Epithelial cell of proximal tubule (primary cell): ENCODE results near the gene C12orf76. TPM values are rescaled to one million over a fixed set of nuclear protein-coding genes. Genes with fewer than 3 reads are reported as not detected.

Experiments used
- DNase-seq: peaks from one replicate; pipeline ENCODE4 v3.0.0-alpha.2; 2011; ENCODE audit warnings: low read depth
- H3K4me3 ChIP-seq: 2 replicates; pipeline ENCODE4 v1.5.1; 2011; ENCODE audit warnings: low read depth, mild to moderate bottlenecking, low read length
- total RNA-seq: library from RNA; depleted of rRNA; stranded (reverse); fragments of >200 nt; gene quantifications from 2 replicates; pipeline ENCODE4 v1.2.3, GENCODE V29; 2015
- TF ChIP-seq, protein P1 (sequence below): conservative IDR thresholded peaks from 2 replicates; pipeline ENCODE4 v1.5.1; 2012; ENCODE audit warnings: low read depth, mild to moderate bottlenecking, low read length

The C12orf76 gene
- total RNA-seq, 1 donor from 2014 or later: 12.6 TPM

DNA sequence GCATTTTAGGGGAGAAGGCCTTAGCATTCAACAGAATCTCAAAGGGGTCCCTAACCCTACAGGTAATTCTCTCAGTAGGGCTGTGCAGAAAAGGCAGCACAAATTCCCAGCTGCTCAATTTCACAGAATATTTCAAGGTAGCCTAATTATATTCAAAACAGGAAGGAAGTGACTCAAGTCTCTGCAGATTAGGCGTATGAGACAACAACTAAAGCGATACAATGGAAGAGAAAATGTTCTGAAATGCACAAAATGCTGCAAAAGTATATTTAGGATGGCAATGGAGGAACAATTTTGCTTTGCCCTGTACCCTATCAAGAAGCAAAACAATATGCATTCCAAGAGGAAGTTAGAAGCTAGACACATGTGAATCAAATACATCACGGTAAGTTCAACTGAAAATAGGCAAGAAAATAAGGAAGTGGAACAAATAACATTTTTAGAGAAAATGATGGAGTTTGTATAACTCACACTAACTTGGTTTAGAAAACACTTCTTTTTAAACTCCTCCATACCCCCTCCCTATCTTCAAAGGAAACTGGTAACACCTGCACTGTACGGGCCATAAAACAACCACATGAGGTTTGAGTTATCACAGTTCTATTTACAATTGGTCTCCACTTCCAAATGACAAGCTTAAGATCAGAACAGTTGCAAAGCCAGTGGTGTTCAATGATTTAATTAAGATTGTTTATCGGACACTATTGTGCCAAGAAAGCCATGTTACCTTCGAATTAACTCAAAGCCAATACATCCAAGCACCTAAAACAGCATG is 53.7 kb downstream of the C12orf76 start:
- TF ChIP-seq, protein P1, sequence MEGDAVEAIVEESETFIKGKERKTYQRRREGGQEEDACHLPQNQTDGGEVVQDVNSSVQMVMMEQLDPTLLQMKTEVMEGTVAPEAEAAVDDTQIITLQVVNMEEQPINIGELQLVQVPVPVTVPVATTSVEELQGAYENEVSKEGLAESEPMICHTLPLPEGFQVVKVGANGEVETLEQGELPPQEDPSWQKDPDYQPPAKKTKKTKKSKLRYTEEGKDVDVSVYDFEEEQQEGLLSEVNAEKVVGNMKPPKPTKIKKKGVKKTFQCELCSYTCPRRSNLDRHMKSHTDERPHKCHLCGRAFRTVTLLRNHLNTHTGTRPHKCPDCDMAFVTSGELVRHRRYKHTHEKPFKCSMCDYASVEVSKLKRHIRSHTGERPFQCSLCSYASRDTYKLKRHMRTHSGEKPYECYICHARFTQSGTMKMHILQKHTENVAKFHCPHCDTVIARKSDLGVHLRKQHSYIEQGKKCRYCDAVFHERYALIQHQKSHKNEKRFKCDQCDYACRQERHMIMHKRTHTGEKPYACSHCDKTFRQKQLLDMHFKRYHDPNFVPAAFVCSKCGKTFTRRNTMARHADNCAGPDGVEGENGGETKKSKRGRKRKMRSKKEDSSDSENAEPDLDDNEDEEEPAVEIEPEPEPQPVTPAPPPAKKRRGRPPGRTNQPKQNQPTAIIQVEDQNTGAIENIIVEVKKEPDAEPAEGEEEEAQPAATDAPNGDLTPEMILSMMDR: no peak
- no peak for DNase-seq
- H3K4me3 ChIP-seq: peak overlapping the region; percentile 95

DNA sequence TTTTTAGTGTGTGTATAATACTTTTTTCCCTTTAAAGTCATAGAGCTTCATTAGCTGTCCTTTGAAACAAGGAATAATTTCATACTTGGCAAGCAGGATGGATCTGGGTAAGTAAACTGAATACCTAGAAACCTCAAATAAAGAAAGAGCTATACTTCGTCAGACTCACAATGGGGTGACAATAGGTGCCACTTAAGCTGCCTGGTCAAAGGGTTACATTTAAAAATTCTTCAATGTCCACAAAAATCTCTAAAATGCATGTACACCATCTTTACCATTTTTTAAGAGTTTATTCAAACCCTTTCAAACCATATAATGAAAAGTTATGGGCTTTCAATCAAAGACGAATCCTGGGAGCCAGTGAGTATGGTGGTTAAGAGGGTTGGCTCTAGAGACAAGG is 55.2 kb downstream of the C12orf76 start:
- TF ChIP-seq, protein P1: no peak
- no peak overlapping the region for H3K4me3 ChIP-seq
- DNase-seq: no peak

DNA sequence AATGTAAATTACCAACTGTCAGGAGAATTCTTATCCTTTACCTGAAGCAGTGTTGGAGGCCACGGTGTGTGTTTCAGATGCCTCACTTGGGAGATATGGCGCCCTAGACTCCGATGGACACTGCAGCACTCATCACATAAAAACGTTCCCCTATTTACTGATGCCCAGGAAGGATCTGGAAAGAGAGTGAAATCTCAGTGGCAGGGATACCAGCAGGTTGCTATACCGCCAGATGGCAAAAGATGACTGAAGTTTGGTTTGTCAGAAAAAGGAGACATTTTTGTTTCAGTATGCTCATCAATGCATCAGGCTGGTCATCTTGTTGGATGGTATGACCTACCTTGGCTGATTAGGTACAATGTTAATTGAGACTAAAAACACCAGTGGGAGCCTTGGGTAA is 56.7 kb downstream of the C12orf76 start:
- TF ChIP-seq, protein P1: no peak
- H3K4me3 ChIP-seq: no peak overlapping the region
- no peak for DNase-seq

Other genes with a start within 250 kb of the C12orf76 start
- 1.4 and 2.2 TPM in 2 replicates for gene TRPV4, start 215.1 kb downstream of the C12orf76 start, total RNA-seq
- gene GLTP, start 168.0 kb downstream of the C12orf76 start, total RNA-seq: 35.1 and 43.5 TPM in 2 replicates
- 20.0 and 37.5 TPM in 2 replicates for gene TCHP, start 148.2 kb downstream of the C12orf76 start, total RNA-seq
- gene GIT2, start 52.2 kb downstream of the C12orf76 start, total RNA-seq: 19.2 and 20.1 TPM in 2 replicates
- 43.8 and 96.1 TPM in 2 replicates for gene ANKRD13A, start 49.1 kb downstream of the C12orf76 start, total RNA-seq
- gene IFT81, start 75.8 kb upstream of the C12orf76 start, total RNA-seq: 5.8 and 10.7 TPM in 2 replicates
- gene ATP2A2, start 232.7 kb upstream of the C12orf76 start, total RNA-seq: 93.5 and 129 TPM in 2 replicates